HG03196 (cell line): ENCODE results near the gene MRPL20.
"Not testable (repeated sequence)": the region's sequence is repeated elsewhere in the genome, so short reads cannot be mapped to it uniquely, and the experiment has no call there.

ENCODE experiments used
- ATAC-seq: cut with Tn5 transposase; IDR thresholded peaks from one replicate; pipeline ENCODE4 v1.9.1; 2021; ENCODE audit not compliant: unreplicated experiment

The MRPL20 gene

DNA sequence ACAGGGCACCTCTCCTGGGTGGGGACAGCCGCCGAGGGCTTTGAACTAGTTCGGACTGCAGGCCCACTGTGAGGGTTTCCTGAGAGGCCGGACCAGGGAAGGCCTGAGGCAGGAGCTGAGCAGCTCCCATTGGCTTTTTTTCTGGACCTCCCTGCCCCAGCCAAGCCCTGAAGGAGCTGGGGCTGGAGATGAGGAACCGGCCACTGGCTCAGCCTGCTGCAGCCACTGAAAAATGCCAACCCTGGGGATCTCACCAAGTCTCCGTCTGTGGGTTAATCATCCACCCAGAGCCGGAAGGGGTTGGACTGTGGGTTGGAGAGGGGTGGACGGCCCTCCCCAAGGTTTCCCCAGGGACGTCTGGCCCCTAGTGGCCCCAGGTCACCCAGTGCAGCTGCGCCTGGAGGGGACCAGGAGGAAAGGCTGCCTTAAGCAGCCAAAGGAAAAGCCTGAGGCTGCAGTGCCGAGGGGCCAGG is 30.8 kb upstream of the MRPL20 start:
- ATAC-seq: no peak

DNA sequence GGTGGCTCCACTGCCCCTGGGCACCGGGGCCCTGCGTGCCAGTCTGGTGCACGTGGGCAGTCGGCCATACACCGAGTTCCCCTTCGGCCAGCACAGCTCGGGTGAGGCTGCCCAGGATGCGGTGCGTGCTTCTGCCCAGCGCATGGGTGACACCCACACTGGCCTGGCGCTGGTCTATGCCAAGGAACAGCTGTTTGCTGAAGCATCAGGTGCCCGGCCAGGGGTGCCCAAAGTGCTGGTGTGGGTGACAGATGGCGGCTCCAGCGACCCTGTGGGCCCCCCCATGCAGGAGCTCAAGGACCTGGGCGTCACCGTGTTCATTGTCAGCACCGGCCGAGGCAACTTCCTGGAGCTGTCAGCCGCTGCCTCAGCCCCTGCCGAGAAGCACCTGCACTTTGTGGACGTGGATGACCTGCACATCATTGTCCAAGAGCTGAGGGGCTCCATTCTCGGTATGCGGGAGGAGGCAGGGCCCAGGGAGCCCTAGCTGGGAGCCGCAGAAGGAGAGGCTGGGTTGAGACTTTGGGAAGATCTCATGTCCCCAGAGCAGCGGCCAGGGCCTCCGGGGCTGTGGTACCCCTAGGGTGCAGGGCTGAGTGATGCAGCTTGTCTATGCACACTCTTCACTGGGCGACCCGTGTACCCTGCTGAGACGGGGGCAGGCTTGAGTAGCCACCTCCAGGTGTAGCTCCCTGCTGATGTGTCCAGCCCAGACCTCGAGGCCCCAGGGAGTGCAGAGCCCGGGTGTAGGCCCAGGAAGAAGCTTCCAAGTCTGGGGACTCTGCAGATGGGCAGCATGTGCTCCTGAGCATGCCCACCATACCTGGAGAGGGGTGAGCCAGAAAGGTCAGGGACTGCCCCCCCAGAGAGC is 30.2 kb upstream of the MRPL20 start:
- no peak for ATAC-seq

DNA sequence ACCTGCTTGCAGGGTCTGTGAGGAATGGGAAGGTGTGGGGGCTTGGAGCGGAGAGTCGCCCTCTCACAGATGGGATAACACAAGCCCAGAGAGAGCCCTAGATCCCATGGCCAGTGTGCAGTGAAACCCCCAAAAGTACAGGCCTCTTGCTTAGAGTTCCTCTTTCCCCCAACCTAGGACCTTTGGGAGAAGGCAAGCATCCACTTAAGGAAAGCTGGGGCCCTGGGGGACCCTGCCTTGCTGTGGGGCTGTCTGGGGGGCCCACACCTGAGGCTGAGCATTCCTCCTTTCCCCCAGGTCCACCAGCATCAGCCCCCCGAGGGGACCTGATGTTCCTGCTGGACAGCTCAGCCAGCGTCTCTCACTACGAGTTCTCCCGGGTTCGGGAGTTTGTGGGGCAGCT is 29.5 kb upstream of the MRPL20 start:
- no peak for ATAC-seq

DNA sequence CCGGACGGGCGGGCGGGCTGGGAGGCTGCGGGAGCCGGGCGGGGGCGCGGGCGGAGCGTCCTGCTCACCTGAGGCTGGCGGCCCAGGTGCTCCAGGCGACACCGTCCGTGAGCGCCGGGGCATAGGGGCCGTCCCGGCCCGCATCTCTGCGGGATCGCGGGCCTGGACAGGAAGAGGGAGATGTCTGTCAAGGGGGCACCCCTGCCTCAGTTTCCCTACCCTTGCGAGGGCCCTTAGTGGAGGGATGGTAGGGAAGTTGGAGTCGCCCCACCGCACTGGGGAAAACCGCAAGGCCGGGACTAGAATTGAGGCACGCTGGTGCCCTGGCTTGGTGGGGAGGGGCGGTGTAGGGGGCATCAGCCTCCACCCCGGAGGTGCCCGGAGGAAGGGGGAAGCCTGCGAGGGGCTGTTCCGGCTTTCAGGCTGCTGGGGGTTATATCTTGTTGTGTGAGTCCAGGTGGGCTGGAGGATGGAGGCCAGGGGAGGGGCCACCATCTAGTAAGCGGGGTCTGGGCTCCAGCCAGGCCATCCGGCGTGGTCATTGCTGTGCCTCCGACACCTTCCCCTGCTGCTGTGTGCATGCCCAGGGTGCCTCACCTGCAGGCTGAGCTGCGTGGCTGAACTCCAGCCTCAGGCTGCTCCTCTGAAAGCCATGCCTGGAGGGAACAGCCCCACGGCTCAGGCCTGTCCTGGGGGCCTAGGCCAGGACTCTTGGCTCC is 29.0 kb upstream of the MRPL20 start:
- ATAC-seq: no peak

DNA sequence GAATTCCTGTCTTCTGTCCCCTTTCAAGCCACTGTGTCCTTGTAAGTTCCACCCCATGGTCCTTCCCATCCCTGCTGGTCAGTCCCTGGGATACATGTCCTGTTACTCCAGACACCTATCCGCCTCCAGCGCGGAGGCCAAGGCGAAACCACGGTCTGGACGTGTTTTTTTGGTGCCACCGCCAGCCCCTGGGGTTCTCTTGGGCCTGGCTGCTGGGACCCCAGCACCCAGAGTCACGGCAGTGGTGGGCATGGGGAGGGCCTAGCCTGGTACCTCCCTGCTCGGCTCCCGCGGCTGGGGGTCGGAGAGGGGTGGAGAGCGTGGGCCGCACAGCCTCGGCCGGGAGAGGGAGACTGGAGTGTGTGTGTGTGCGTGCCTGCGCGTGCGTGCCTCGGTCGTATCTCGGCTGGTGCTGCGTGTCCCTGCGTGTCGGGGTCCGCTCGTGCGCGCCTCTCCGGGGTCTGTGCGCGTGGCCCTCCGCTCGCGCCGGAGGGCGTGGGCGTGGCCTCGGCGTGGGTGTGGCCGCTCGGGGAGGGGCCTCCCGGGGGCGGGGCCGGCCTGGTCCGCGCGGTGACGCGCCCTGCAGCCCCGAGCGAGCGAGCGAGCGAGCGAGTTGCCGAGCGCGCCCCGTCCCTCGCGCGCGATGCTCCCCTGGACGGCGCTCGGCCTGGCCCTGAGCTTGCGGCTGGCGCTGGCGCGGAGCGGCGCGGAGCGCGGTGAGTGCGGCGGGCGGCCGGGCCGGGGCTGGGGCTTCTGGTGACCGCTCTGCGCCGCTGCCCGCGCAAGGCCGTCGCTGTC is 28.2 kb upstream of the MRPL20 start, which contains the start of gene VWA1:
Gene VWA1 (plus strand): TSS at position 585 of the 798 bp plus-strand sequence. CDS start 59 bp downstream, at position 644.
- no peak for ATAC-seq

DNA sequence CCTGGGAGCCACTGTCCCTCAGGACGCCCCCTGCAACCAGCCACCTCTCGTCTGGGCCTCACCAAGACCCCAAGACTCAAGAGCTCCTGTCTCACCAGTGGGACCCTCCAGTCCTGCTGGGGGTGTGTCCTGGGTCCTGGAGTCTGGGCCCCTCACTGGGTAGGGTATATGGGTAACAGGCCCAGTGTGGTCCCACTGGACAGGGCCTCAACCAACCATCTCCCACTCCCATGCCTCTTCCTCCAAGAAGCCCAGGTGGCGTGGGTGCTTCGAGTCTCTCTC is 27.7 kb upstream of the MRPL20 start:
- ATAC-seq: no peak

DNA sequence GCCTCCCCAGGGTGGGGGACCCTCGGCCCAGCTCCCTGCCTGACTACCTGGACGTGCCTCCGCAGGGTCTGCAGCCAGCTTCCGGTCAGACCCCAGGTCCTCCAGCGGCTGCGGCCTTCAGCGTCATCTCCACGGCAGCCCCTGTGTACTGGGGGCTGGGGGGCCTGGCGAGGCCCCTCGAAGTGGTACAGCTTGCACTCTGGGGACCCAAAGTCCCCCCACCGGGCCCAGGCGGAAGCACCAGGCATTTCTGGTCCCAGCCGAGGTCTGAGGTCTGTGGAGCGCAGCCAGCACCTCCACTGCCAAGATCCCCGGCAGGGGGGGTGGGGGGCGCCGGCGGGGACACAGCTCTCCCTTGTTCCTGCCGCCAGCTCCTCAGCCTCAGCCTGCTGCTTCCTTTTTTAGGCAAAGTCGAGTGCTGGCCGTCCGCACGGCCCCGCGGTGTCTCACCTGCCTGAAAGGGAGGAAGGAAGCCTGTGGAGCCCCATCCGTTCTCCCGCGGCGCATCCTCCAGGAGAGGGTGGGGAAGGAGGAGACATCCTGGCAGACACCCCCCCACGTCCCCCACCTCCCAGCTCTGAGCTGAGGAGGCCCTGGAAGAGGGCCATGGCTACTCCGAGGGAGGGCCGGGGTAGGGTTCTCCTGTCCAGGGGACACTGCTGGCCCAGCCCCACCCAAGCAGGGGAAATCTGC is 27.2 kb upstream of the MRPL20 start:
- no peak for ATAC-seq

DNA sequence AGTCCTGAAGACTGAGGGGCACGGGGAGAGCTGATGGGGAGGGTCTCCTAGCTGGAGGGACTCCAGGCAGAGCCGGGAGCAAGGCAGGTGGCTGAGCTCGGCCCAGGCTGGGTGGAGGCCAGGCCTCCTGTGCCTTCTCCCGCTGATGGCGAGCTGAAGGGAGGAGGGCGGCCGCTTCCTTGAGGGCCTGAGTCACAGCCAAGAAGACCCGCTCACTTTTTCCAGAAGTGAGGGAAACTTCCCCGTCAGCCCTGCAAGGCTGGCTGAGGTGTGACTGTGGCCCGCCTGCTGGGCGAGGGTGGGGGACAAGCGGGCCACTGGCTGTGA is 26.7 kb upstream of the MRPL20 start:
- ATAC-seq: no peak

DNA sequence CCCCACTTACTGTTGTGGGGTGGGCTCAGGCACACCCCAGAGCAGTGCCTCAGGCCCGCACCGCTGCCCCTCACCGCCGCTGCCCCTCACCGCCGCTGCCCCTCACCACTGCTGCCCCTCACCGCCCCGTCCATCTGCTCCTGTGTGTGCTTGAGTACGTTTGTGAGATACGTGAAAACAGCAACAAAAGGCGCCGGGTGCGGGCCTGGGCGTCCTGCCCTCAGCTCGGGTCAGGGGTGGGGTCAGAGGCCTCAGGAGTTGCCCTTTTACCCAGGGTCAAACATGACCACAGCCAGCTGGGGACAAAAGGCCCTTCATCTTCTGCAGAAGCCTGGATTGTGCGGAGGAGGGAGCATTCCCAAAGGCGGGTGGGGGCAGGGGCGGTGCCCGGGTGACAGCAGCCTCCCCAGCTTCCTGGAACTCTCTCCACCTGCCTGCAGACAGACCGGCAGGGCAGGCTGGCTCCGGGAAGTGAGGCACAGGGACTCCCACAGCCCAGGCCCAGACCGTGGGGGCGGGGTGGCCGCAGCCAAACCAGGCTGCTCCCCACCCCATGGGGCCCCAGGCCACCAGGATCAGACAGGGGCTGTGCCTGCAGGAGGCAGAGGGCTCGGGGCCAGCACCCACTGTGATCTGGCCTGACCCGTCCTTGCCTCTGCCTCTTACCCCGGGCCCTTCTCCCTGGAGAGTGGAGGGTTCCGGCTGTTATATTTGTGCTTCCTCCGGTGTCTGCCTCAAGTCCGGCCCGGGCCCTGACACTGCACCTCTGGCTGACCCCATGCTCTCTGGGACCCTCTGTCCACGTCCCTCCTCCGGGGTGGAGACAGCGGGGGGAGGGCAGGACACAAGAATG is 26.1 kb upstream of the MRPL20 start:
- no peak for ATAC-seq

DNA sequence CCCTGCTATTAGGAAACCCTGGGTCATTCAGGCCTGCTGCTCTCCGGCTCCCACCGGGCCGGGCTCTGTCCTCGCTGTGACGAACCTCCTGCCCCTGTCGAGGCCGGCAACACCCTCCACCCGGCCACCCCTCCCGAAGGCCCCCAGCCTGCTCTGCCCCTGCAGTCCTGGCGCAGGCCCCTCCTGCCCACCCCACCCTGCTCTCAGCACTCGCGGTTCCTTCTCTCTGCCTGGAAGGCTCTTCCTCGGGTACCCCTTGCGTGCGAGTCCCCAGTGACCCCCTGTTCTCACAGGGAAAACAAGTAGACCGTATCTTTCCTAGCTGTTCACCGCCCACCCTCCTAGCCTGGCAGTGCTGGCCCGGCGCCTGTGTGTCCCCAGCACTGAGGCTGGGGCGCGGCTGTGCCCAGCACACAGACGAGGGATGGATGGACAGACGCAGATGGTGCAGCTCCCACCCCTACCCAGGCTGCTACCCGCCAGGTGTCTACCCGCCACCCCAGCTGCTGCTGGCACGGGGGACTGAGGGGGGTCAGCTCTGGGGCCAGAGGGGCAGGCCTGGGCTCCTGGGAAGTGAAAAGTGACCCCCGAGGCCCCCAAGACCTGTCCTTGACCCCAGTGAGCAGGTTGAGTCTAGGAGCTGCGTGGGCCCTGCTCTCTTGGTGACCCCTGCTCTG is 25.3 kb upstream of the MRPL20 start:
- ATAC-seq: no peak

DNA sequence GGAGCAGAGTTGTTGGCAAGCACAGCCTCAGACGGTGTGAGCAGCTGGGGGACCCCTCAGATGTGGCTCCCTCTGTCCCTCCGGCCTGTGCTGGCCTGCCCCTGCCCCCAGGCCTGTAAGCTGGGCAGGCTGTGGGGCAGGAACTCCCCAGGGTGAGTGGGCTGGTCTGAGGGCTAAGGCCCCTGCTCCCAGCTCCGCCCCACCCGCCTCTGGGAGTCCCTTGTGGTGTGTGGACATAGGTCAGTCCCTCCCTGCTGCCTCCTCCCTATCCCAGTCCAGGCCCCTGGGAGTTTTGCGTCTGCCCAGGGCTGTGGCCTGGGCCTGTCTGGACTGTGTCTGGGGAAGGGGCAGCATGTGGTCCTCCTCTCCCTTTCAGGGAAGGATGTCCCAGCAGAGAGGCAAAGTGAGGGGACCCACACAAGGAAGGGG is 24.8 kb upstream of the MRPL20 start:
- ATAC-seq: no peak

DNA sequence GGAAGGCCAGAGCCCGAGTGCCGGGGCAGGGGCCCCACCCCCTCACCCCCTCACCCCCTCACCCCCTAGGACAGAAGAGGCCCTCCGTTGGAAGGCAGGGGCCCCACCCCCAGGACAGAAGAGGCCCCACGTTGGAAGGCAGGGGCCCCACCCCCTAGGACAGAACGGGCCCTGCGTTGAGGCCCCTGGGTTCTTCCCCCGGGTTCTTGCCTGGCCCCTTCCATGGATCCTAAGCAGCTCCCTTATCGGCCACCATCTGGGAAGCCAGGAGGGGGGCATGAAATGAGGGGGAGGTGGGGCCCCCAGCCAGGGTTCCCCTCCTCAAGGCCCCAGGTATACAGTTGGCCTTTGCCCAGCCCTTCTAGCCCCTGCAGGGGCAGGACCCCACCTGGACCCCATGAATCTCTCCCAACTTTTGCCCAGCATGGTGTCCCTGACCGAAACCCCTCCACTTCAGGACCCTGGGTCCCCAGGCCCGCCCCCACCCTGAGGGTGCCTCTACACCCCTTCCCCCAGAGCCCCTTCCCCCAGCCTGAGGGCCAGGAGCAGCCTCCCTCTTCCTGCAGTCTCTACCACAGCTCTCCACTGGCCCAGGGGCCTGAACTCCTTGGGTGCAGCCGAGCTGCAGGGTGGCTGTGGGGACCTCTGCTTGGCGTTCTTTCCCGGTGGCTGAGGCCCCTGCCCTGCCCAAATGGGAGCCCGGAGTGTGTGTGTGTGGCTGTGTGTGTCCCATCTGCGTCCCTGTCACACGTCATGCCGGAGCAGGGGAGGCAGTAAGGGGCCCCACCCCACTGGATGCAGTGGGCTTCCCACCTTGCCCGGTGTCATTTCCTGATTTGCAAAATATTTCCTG is 24.1 kb upstream of the MRPL20 start:
- ATAC-seq: no peak

DNA sequence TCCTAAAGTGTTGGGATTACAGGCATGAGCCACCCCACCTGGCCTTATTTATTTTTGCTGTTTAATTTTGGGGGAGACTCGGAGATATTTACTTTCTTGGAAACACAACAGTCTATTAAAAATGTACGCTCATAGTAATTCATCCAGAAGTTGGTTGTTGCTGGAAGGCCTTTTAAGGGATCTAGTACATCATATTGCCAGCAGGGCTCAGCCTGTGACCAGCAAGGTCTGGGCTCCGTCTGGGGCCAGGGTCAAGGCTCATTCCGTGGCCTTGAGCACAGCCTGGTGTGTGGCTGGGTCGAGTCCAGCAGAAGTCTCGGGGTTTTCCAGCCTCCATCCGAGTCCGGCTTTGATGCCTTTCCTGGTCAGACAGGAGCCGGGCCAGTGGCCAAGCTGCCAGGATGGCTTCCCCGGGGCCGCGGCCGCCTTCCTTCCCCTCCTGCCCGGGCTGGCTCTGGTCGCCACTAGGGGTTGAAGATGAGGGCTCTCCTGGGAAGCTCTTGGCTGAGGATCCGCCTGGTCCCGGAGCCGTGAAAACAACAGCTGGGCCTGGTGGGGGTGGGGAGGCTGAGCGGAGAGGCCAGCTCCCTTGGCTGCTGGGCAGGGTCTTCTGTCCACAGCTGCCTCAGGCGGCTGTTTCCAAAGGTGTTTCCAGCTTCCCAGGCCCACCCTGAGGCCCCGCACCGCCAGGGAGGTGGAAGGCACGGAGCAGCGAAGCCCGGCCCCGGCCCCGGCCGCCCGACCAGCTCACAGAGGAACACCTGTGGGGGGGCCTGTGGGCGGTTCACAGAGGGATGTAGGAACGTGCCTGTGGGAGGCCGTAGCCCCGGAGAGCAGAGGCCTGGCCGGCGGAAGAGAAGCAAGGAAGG is 23.3 kb upstream of the MRPL20 start:
- ATAC-seq: no peak

DNA sequence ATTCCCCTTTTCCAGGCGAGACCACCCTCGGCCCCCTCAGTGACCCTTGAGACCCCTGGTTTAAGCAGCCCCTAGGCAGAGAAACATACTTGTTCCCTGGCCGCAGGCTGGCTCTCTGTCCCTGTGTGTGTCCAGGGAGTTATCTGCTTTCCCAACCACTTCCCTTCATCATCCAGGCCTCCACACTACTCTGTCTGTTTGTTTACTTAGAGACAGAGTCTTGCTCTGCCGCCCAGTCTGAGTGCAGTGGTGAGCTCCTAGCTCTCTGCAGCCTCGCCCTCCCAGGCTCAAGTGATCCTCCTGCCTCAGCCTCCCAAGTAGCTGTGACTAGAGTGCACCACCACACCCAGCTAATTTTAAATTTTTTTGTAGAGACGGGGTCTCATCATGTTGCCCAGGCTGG is 22.6 kb upstream of the MRPL20 start:
- ATAC-seq: no peak

DNA sequence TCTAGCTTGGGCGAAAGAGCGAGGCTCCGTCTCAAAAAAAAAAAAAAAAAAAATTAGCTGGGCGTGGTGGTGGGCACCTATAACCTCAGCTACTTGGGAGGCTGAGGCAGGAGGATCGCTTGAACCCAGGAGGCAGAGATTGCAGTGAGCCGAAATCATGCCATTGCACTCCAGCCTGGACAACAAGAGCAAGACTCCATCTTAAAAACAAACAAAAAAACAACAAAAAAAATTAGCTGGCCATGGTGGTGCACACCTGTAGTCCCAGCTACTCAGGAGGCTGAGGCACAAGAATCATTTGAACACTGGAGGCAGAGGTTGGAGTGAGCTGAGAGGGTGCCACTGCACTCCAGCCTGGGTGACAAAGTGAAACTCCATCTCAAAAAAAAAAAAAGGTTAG is 21.9 kb upstream of the MRPL20 start:
- not testable (repeated sequence) for ATAC-seq

DNA sequence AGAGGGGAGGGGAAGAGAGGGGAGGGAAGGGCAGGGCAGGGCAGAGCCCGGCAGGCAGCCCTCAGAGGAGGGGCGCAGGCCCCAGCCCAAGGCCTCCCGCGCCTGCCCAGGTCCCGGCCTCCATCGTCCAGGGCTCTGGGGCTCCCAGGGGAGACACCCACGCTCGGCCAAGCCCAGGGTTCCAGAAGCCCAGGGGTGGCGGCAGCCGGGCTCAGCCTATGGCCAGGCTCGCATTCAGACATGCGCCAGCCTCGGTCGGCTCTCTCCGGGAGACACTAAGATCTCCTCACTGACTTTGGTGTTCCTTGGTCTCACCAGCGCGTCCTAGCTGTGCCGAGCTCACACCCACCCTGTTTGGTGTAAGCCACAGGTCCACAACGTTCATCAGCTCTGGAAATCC is 21.1 kb upstream of the MRPL20 start:
- ATAC-seq: no peak

DNA sequence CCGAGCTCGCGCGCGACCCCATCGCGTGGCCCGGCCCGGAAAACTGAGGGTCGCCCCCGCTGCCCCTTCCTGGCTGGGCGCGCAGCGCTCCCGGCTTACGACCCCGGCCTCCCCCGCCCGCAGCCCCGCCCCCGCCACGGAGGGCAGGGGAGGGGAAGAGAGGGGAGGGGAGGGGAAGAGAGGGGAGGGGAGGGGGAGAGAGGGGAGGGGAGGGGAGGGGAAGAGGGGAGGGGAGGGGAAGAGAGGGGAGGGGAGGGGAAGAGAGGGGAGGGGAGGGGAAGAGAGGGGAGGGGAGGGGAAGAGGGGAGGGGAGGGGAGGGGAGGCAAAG is 20.7 kb upstream of the MRPL20 start:
- ATAC-seq: no peak
